Effector CD4-positive, alpha-beta T cell (primary cell): ENCODE data around the gene HDGFL3.
"Not testable (repeated sequence)": the region's sequence is repeated elsewhere in the genome, so short reads cannot be mapped to it uniquely, and the experiment has no call there.

ENCODE experiments used
- DNase-seq: peaks from one replicate; pipeline ENCODE4 v3.0.0-alpha.2; 2020
- total RNA-seq: gene quantifications from one replicate; lab custom pipeline; 2026; lab: John Stamatoyannopoulos, UW

HDGFL3 gene
- 2.3 reads per million, percentile 5 among the genes with 10 or more reads in this experiment for total RNA-seq

DNA sequence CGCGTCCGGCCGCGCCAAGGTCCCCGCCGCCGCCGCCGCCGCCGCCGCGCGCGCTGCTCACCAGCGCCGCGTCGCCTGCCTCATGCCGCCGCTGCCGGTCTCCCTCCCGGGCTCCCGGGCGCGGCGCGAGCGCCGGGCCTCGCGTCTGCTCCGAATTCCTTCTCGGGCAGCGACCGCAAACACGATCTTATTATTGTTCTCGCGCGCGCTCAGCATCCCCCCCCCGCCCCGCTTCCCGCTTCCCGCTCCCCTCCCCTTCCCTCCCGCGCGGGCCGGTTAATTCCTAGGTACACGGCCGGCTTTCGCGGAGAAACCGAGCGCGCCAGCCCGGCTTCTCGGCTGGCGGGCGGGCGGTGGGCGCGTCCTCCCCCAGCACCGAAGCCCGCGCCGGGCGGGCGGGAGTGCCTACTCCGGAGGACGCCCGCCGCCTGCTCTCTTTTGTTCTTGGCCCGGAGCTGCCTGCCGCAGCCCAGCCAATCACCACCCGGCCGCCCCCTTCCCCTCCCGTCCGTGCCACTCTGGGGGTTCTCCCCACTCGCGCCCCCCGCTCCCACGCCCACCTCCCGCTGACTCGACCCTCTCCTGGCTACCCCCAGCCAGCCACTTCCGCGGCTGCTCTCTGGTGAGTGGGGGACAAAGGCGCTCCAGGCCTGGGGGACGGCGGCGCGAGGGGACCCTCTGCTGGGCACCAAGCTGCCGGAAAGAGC lies at the start of gene HDGFL3:
HDGFL3 (minus strand) TSS at position 164 of the 707 bp plus-strand sequence. CDS start 409 bp downstream, outside the sequence.
- DNase-seq = no peak

GRCh38 chr15:83250781-83251180 lies 43.2 kb upstream of the HDGFL3 start:
- DNase-seq = no peak

- no peak for DNase-seq
Measured at GRCh38 chr15:83249030-83249343, 41.4 kb upstream of the HDGFL3 start.

DNA sequence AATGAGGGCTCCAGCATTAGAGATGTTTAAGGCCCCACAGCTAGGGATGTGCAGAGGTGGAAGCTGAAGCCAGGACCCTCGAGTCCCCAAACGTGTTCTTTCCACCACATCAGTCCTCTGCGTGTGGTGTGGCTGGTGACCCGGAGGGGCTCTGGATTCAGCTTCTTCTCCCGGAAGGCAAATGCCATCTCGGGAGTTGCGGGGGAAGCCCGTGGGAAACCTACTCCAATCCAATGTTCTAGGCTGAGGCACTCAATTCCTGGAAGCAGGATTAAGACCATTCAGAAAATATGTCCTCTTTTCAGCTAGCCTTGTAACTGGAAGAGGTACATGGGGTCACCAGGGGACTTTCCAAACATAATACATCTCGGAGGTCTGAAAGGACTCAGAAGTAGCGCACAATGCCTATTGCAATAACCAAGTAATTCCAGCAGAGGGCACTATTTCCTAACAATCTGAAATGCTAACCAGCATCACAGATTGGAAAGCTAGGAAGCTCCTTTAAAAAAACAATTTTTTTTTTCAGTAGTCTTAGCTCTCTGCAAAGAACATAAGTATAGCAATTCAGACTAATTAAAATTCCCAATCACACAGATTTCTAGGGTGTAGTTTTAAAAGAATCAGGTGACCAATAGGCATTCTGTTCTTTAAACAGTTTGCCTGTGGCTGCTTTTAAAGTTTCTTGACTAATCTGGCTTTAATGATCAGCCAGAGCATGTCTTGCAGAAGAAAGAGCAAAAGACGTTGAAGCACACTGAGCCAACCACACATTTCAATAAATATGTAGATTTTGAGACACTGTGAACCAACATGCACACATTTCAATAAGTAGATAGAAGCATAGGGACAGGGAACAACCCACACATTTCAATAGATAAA lies 40.8 kb upstream of the HDGFL3 start:
- no peak for DNase-seq

- DNase-seq = no peak
Measured at GRCh38 chr15:83243634-83244033, 36.0 kb upstream of the HDGFL3 start.

- no peak for DNase-seq
Measured at GRCh38 chr15:83230242-83230641, 22.6 kb upstream of the HDGFL3 start.

DNA sequence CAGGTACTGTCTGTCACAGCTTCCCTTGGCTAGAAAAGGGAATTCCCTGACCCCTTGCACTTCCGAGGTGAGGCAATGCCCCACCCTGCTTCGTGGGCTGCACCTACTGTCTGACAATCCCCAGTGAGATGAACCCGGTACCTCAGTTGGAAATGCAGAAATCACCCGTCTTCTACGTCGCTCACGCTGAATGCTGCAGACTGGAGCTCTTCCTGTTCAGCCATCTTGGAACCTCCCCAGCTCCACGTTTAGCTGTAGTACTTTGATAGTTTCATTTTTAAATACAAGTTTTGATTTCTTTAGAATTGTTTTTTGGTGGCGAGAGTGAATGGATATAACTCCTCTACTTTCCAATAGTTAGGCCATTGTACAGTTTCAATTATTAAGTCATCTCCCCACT lies 17.8 kb upstream of the HDGFL3 start:
- DNase-seq = no peak

DNA sequence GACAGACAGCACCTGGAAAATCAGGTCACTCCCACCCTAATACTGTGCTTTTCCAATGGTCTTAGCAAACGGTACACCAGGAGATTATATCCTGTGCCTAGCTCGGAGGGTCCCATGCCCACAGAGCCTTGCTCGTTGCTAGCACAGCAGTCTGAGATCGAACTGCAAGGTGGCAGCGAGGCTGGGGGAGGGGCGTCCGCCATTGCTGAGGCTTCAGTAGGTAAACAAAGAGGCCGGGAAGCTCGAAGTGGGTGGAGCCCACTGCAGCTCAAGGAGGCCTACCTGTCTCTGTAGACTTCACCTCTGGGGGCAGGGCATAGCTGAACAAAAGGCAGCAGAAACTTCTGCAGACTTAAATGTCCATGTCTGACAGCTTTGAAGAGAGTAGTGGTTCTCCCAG lies 14.2 kb upstream of the HDGFL3 start:
- DNase-seq = not testable (repeated sequence)

GRCh38 chr15:83219026-83219425 lies 11.4 kb upstream of the HDGFL3 start:
- DNase-seq = no peak

GRCh38 chr15:83215306-83215705 lies 7.7 kb upstream of the HDGFL3 start:
- DNase-seq = no peak

DNA sequence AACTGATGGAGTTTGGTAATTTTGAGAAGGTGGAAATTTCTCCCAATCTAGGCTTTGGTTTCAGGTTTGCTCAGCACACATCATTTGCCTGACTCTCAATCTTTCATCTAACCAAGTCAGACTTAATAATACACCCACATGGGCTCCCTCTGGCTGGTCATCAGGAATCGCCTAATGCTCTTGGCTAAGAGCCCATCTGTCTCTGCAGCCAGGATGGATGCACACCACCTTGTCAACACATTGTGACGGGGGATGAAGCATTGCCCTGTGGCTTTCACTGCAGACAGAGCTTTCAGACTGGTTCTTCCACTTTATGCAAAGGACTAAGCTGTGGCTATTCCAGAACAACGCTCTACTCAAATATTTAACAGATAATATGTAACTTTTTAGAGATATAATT lies 3.0 kb upstream of the HDGFL3 start:
- no peak for DNase-seq

DNA sequence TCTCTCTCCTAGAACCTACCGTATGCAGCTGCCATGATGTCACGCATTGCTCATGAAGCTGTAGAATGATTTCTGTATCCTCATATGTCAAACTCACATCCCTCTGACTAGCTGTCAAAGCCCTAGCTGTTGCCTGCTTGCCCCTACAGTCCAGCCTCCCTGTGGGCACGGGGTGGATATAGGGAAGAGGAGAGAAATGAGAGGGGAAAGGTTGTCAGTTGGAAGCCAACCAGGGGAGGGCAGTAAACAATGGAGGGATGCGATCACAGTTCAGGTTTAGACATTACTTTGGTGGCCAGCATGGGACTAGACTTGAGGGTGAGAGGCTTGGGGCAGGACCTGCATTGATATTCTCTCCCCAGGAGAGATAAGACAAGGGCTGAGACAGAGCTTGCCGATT lies 1.7 kb upstream of the HDGFL3 start:
- no peak for DNase-seq

GRCh38 chr15:83208367-83208661 lies 691 bp upstream of the HDGFL3 start:
- no peak for DNase-seq

GRCh38 chr15:83207009-83207659 lies 489 bp downstream of the HDGFL3 start:
- no peak for DNase-seq

DNA sequence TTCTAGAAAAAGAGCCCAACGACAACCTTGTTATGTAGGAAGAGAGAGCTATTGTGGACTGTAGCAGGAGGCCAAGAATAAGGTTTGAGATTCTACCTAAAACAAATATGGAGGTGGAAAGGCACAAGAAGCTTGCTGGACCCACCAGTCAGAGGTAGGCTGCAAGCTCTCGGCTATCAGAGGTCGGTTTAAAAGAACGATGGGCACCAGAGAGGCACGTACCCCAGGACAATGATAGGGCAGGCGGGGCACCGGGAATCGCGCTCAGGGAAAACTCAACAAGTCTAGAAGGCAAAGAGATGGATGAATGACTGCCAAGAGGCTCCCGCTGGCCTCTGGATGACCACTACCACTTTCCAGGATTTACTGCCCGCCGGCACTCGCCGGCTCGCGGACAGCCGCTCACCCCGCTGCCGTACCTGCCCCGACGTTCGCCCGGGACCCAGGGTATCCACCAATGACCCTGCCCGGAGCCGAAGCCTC lies 1.1 kb downstream of the HDGFL3 start:
- DNase-seq = no peak

DNA sequence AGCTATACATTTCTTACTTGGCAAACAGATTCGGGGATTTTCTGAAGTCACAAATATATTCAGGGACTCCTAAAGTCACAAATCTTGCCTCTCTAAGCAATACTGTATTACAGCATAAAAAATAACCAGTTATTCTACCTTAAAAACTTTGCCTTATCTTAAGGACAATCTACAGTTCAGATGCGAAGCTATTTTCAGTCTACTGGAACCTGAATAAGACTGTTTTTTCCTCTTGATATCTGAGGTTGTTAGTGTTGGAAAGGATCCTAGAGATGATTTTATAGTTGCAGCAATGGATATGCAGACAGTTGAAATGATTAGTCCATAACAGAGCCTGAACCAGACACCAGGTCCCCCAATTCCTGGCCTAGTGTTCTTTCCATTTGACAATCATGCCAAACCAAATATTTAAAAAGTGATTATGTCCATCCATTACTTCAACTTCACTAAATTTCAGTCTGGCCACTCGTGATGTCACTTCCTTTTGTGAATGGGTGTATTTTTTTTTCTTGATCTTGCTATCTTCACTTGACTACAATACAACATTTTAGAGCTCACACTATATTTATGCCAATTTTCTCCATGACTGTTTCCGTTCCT lies 1.8 kb downstream of the HDGFL3 start:
- no peak for DNase-seq

- no peak for DNase-seq
Measured at GRCh38 chr15:83204697-83205096, 2.9 kb downstream of the HDGFL3 start.

DNA sequence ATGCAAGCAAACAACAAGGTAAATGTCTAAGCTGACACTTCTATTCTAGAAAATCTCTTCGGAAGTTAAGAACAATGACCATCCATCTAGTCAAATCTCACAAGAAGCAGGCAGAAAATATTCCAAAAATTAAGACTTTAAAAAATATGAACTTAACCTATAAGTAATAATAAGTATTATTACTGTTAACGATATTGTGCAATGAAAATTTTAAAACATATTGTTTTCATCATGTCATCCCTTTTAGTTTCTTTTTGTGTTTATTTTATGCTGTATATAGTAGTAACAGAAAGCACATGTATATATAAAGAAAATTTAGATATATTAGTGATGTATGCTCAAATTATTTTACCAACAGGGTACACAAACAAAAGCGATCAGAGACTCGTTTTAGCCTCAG lies 4.1 kb downstream of the HDGFL3 start:
- no peak for DNase-seq

GRCh38 chr15:83200589-83200988 lies 7.0 kb downstream of the HDGFL3 start:
- no peak for DNase-seq

- no peak for DNase-seq
Measured at GRCh38 chr15:83200162-83200561, 7.5 kb downstream of the HDGFL3 start.

GRCh38 chr15:83199288-83199687 lies 8.3 kb downstream of the HDGFL3 start:
- no peak for DNase-seq

DNA sequence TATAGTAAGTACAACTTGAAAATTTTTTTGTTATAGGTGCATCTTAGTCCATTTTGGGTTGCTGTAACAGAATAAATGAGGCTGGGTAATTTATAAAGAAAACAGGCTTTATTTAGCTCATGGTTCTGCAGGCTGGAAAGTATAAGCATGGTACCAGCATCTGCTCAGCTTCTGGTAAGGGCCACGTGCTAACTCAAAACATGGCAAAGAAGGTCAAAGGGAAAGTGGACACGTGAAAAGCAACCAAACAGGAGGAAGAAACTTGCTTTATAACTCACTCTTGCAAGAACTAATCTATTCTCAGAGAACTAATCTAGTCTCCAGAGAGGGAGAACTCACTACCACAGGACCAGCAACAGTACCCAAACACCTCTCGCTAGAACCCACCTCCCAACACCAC lies 9.1 kb downstream of the HDGFL3 start:
- DNase-seq = no peak

GRCh38 chr15:83194528-83194927 lies 13.1 kb downstream of the HDGFL3 start:
- DNase-seq = no peak
